Parathyroid adenoma (tissue), 2 donors: ENCODE measurements around the gene MBD6.

ENCODE experiments used
- H2AFZ ChIP-seq: fragments of 300-600 bp; sonication (generic); one replicate; pipeline ENCODE4 v1.7.0; 2017; ENCODE audit warnings: antibody characterized with exemption, mild to moderate bottlenecking
- H3K27ac ChIP-seq: fragments of 300-600 bp; sonication (generic); one replicate; pipeline ENCODE4 v1.7.0; 2017
- H3K27me3 ChIP-seq: fragments of 300-600 bp; sonication (generic); one replicate; pipeline ENCODE4 v1.7.0; 2017; ENCODE audit warnings: low read length; ENCODE audit not compliant: control insufficient read depth, insufficient read depth
- H3K36me3 ChIP-seq: fragments of 300-600 bp; sonication (generic); one replicate; pipeline ENCODE4 v1.7.0; 2017; ENCODE audit warnings: low read length; ENCODE audit not compliant: control insufficient read depth, insufficient read depth
- H3K4me1 ChIP-seq: fragments of 300-600 bp; sonication (generic); one replicate; pipeline ENCODE4 v1.7.0; 2017; ENCODE audit warnings: control low read depth
- H3K4me2 ChIP-seq: fragments of 300-600 bp; sonication (generic); one replicate; pipeline ENCODE4 v1.7.0; 2017; ENCODE audit warnings: low read length
- H3K4me3 ChIP-seq: fragments of 300-600 bp; sonication (generic); one replicate; pipeline ENCODE4 v1.7.0; 2017; ENCODE audit warnings: low read depth, low read length
- H3K79me2 ChIP-seq: fragments of 300-600 bp; sonication (generic); one replicate; pipeline ENCODE4 v1.7.0; 2017; ENCODE audit warnings: control low read depth
- H3K9ac ChIP-seq: fragments of 300-600 bp; sonication (generic); one replicate; pipeline ENCODE4 v1.7.0; 2017; ENCODE audit warnings: mild to moderate bottlenecking
- H3K9me3 ChIP-seq: fragments of 300-600 bp; sonication (generic); one replicate; pipeline ENCODE4 v1.7.0; 2017; ENCODE audit warnings: low read length; ENCODE audit not compliant: control insufficient read depth
- CTCF ChIP-seq: fragments of 300-600 bp; sonication (generic); IDR thresholded peaks from one replicate; pipeline ENCODE4 v1.7.0; 2017; ENCODE audit warnings: antibody characterized with exemption, mild to moderate bottlenecking
- donor health status: primary hyperparathyroidism.

Gene MBD6

GRCh38 chr12:57528176-57528575, 5.6 kb downstream of the MBD6 start:
- Histone ChIP-seq H3K27me3 (no peaks in the 10 kb centered on the region), H2AFZ (no peak overlapping the region), H3K36me3 (no peaks in the 10 kb centered on the region), H3K4me3 (no peak overlapping the region), H3K9me3 (no peaks in the 10 kb centered on the region), H3K27ac (no peak overlapping the region), H3K9ac (no peak overlapping the region), H3K79me2 (peaks cover 3% of the 10 kb centered on the region), H3K4me2 (no peak overlapping the region), H3K4me1 (peaks cover 14% of the 10 kb centered on the region)
- no peak for TF ChIP-seq CTCF

- H3K27ac ChIP-seq = no peak overlapping the region
- no peak overlapping the region for H3K4me2 ChIP-seq
- no peak overlapping the region for H3K9ac ChIP-seq
- no peak overlapping the region for H3K4me3 ChIP-seq
- H3K79me2 ChIP-seq = peaks cover 3% of the 10 kb centered on the region
- H3K9me3 ChIP-seq = no peaks in the 10 kb centered on the region
- no peaks in the 10 kb centered on the region for H3K36me3 ChIP-seq
- no peak for TF ChIP-seq CTCF
- H3K4me1 ChIP-seq = peaks cover 6% of the 10 kb centered on the region
- no peak overlapping the region for H2AFZ ChIP-seq
- H3K27me3 ChIP-seq = no peaks in the 10 kb centered on the region
Observed at GRCh38 chr12:57528831-57529555, 6.4 kb downstream of the MBD6 start.

GRCh38 chr12:57529831-57530230, 7.2 kb downstream of the MBD6 start:
- Histone ChIP-seq H3K36me3 (no peaks in the 10 kb centered on the region), H3K9me3 (no peaks in the 10 kb centered on the region), H3K27me3 (no peaks in the 10 kb centered on the region), H3K79me2 (no peaks in the 10 kb centered on the region), H3K4me3 (no peak overlapping the region), H3K27ac (no peak overlapping the region), H3K9ac (no peak overlapping the region), H2AFZ (no peak overlapping the region), H3K4me1 (no peaks in the 10 kb centered on the region), H3K4me2 (no peak overlapping the region)
- TF ChIP-seq CTCF = no peak

- Histone ChIP-seq H2AFZ (no peak overlapping the region), H3K27me3 (no peaks in the 10 kb centered on the region), H3K4me3 (no peak overlapping the region), H3K36me3 (no peaks in the 10 kb centered on the region), H3K9me3 (no peaks in the 10 kb centered on the region), H3K9ac (no peak overlapping the region), H3K27ac (no peak overlapping the region), H3K4me2 (no peak overlapping the region), H3K79me2 (no peaks in the 10 kb centered on the region), H3K4me1 (no peaks in the 10 kb centered on the region)
- TF ChIP-seq CTCF = no peak
Observed at GRCh38 chr12:57530396-57531142, 7.9 kb downstream of the MBD6 start.
